Stimulated activated CD4-positive, alpha-beta T cell treated with anti-CD3 and anti-CD28 coated beads, Interleukin-12 subunit alpha, Interleukin-12 subunit beta, amount 100 ng/mL, for 24 hours (primary cell): Measurements from ENCODE around the gene CD96.

ENCODE experiments used
- DNase-seq, 2 experiments: peaks; one replicate each; pipeline ENCODE4 v3.0.0-alpha.2; 2020; ENCODE audit warnings: low read depth in 2 of 2

CD96 gene

GRCh38 chr3:111675846-111676210 is 133.8 kb downstream of the CD96 start:
- no peak for DNase-seq

DNA sequence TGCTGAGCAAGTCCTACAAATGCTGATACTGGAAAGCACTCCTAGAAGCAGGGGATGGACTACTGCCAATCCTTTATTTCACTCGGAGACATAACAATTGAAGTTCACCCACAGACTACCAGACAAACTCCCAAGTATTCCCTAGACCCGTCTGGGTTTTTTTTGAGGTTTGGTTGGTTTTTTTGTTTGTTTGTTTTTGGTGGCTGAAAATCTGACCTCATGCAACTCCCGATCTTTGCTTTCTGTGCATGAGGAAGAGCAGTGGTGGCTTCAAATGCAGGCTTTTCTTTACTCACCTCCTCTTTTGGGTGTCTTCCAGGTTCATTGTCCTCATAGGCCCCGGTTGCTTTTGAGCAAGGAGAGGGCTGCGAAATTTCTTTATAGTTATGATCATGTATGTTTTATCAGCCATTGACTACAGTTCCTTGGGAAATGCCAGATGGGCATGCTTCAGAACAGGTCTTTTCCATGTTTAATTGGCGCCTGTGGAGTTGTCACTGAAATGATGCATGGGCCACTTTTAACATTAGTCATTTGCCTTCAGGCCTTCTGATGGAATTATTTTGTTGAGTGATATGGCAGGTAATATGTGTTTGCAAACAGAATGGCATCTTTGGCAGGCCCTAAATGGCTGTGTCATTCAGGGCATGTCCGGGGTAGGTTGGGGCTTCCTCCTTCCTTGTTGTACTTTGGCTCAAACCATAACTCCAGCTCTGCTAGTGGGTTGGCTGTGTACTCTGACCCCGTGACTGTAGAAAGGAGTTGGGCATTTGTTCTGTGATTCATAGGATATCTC is 134.4 kb downstream of the CD96 start:
- DNase-seq: no peak

DNA sequence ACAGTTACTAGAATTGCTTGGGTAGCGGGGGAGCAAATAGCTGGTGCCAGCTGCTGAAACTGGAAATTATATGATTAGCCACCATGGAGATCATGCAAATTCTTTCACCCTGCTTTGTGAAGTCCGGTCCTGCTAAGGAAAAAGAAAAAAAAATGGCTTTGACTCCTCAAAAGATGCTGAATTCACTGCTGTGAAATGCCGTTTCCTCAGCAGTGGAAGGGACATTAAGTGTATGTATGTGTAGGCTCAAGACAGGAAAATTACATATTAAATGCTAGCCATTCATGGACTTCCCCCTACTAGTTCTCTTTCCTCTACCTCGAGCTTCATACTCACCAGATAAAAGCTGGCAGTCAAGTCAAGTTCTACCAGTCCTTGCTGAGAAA is 135.0 kb downstream of the CD96 start:
- DNase-seq: no peak

DNA sequence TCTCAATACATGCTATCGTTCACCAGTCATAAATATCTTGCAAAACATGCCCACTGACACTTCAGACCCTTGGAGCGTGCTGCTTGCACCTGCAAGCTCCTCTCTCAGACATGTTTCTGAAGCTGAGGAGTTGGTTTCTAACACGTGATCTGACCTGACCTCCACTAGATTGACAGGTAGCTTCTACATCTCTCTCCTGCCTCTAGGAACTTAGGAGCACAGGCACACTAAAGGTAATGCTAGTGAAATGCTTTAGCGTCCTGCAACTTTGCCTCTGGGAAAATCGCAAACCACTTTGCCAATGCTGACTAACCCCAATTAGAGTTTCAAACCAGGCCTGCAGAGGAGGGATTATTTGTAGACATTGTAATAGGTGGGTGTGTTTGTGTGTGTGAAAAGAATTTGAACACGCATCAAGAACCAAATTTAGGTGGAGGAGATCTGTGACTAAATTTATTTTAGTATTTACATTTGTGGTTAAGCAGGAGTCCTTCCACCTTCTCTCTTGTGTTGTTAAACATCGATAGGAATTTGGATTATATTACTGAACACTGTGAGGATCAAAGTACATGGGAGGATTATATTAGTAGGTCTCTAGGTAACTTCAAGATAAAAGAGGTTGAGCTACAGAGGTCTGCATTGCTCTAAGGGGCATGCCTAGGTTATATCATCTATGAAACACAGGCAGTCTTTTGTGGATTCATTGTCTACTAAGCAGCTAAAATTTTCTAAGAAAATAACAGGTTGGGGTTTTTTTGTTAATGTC is 139.8 kb downstream of the CD96 start:
- no peak for DNase-seq

DNA sequence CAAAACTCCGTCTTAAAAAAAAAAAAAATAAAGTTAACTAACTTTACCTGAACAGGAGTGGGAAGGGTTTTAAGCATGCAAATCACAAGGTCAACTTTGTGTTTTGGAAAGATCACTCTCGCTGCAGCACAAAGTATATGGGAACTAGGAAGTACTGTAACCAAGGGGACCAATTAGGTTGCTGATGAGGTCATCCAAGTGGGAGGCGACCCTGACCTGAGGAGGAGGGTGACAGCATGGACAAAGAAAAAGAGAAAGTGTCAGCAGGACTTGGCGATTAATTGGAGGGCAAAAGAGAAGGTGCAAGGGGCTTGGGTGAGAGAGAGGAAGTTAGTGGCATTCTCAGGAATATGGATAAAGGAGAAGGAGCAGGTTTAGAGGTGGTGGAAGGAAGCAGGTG is 142.6 kb downstream of the CD96 start:
- DNase-seq: no peak

DNA sequence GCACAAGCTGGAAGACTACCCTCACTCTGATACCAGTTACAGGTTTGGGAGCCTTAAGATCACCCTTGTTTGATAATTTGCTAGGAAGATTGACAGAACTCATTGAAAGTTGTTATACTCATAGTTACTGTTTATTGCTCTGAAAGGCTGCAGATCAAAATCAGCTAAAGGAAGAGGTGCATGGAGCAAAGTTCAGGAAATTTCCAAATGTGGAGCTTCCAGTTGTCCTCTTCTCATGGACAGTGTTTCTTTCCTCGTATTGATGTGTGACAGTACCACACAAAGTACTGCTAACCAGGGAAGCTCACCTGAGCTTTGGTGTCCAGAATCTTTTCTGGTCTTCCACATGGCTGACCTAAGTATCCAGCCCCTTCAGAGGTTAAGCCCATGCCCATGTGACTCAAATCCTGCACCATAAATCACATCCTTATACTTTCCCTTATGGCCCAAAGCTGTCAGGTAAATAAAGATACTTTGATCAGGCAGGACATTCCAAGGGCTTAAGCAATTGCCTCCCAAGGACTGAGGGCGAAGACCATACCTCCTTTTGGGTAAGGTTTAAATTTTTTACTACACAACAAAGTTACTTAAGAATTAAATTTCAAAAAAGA is 146.3 kb downstream of the CD96 start:
- no peak for DNase-seq

DNA sequence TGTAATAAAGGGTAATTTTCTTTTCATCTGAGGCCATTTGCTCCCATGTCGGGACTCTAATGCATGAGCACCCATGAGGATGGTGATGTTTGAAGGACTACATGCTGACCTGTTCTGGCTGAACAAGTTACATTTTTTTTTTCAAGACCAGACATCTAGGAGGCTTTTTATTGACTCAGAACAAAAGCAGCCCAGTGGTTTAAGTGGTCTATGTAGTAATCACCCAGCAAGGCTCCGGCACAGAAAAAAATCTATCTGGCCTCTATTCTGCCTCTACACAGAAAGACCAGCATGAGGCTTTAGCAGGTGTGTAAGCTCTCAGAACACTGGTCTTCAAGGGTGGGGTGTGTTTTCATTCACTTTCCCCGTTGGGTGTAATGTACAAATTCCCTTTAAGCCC is 148.2 kb downstream of the CD96 start:
- no peak for DNase-seq

DNA sequence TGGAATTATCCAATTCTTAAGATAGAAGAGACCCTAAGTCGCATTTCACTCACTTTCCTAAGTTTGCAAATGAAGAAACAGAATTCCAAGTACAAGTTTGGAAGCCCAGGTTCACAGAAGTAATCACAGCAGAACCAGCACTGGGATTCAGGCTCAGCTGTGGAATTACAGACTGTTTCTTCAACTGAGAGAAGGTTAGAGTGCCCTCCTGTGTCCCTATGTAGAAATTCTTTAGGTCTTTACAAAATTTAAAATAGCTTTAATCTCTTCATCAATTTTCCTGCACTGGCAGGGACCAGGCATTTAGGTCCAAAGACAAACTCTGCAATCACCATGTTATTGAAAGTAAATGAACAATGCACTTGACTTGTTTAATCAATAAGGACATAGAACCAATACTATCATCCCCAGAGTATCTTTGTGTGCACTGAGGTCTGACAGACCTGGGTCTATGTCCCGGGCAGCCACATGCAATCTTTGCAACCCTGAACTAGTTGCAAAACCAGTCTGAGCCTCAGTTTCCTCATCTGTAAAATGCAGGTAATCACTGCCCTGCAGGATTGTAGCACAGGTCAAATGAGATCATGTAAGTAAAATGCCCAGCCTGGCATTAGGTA is 149.4 kb downstream of the CD96 start:
- no peak for DNase-seq

DNA sequence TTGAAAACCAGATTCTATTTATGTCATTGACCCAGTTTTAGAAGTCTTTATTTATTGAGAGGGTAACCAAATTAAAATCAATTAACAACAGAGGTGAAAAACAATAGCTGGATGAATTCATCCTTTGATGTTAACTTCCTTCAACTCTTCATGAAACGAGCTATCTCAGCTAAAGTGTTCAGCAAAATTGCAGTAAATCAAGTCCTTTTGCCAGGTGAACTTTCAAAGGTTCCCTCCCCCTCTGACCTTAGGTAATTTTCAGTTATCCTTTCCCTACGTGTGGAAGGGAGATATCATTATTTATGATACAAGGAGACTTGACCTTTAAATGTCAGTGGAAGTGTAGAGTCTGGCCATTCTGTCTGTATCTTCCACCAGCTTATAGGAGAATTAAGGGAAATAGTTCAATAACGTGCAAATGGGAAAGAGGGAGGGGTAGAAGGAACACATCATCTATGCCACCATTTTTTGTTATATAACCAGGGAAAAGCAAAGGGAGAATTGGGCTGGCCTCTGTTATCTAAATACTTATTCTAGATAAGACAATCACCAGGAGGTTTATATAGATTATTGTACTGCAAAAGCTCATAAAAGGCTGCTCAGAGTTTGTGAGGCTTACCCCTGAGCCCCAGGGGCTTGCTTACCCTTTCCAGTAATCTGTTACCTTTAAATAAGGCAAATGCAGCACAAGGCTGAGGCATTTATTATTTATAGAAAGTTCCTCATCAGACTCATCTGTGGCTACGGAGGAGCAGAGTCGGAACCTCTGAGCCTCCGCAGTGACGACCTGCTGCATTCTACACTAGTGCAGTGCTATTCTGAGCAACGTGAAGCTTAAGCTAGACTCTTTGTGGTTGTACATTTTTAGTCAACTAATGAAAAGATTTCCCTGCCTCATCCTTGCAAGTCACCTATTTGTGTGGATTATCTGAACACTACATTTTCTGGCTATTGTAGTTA is 150.9 kb downstream of the CD96 start:
- DNase-seq: no peak

DNA sequence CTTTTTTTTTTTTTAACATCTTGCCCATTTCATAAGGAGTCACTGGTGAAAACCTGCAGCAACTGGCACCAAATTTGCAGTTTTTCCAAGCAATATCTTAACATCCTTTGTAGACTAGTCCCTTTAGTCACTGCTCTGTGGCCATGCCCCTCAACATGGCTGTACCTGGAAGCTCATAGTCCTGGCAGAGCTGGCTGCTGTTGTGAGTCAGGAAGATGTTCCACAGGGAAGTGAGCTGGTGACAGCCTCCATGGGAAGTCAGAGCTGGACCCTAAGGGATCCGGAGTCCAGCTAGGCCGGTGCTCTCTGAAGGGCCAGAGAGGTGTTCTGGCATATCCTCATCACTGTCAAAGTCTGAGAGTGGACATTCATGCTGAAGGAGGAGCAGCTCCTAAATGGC is 152.5 kb downstream of the CD96 start:
- DNase-seq: no peak

- peak in 1 of 2 experiments; percentile 17 for DNase-seq
Measured at GRCh38 chr3:111695636-111696117, 153.7 kb downstream of the CD96 start.

DNA sequence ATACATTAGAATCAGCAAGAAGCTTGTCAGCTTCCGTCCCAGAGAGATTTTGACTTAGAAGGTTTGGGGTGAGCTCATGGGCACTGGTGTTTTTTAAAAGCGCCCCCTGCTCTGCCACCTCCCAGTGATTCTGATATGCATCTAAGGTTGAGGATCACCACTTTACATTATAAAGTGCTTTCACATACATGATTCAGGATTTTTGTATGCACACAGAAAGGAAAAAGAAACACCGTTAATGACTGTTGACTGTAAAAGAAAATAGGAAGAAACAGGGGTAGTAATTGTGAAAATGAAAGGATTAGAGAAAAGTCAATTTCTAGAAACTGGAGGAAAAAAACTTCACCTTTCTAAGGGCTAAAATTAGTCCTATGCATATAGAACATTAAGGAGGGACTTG is 158.1 kb downstream of the CD96 start:
- no peak for DNase-seq

DNA sequence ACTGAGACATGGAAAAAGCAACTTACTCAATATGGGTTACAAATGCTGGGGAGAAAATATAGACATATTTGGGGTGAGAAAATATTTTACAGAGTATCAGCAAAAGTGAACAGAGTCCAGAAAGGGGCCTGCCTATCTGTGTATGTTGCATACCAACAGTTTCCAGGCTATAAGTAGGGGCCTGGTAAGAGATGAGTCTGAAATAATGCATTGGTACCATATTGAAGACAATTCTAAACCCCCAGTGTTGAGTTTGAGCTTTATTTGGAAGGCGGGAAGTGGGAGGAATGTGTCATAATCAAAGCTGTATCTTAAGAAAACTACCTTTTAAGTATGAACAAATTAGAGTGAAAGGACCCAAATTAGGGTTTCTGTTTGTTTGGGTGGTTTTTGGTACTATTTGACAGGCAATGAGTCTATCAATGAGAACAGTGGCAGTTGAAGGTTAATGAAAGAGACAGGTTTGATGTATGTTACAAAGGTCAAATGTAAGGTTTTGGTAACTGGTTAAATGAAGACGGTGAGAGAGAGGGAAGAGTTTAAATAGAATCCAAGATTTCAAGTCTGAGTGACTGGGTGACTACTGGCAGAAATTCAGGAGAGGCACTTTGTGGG is 159.4 kb downstream of the CD96 start:
- no peak for DNase-seq
